Osteoblast (primary cell): ENCODE data around the gene LMTK2. TPM values are rescaled to one million over a fixed set of nuclear protein-coding genes. Genes with fewer than 3 reads are reported as not detected.
A peak's percentile ranks its signal among the peaks of the same experiment; 100 is the strongest.

Source experiments
- DNase-seq: peaks from one replicate; pipeline ENCODE4 v3.0.0; 2011; ENCODE audit warnings: low spot score, mixed read lengths; ENCODE audit not compliant: insufficient read length; ENCODE audit errors: missing footprints
- H2AFZ ChIP-seq: 2 replicates; pipeline ENCODE4 v1.6.0; 2011; ENCODE audit warnings: mild to moderate bottlenecking, low read length
- H3K27ac ChIP-seq: 2 replicates; pipeline ENCODE4 v1.5.1; 2011; ENCODE audit warnings: mild to moderate bottlenecking, low read depth, low read length, moderate library complexity
- H3K27me3 ChIP-seq: 2 replicates; pipeline ENCODE4 v1.6.0; 2012; ENCODE audit warnings: mild to moderate bottlenecking, control low read depth, inconsistent platforms, low read length, moderate library complexity; ENCODE audit not compliant: insufficient read depth
- H3K36me3 ChIP-seq: 2 replicates; pipeline ENCODE4 v1.5.1; 2011; ENCODE audit warnings: mild to moderate bottlenecking, low read length, control low read depth, moderate library complexity; ENCODE audit not compliant: insufficient read depth
- H3K4me1 ChIP-seq: 2 replicates; pipeline ENCODE4 v1.5.1; 2011; ENCODE audit warnings: mild to moderate bottlenecking, low read length, control low read depth, moderate library complexity; ENCODE audit not compliant: insufficient read depth
- H3K4me2 ChIP-seq: 2 replicates; pipeline ENCODE4 v1.6.0; 2011; ENCODE audit warnings: mild to moderate bottlenecking, low read length; ENCODE audit not compliant: insufficient read depth
- H3K4me3 ChIP-seq: fragments of 200-600 bp; sonication (generic); 3 replicates; pipeline ENCODE4 v1.5.1; 2012; ENCODE audit warnings: mild to moderate bottlenecking, low read length, inconsistent platforms; ENCODE audit not compliant: insufficient read depth
- H3K79me2 ChIP-seq: 2 replicates; pipeline ENCODE4 v1.6.0; 2012; ENCODE audit warnings: mild to moderate bottlenecking, low read length, control low read depth, inconsistent platforms; ENCODE audit not compliant: insufficient read depth
- H3K9me3 ChIP-seq: 2 replicates; pipeline ENCODE4 v1.5.1; 2011; ENCODE audit warnings: low read depth, low read length, control low read depth
- H4K20me1 ChIP-seq: 2 replicates; pipeline ENCODE4 v1.6.0; 2012; ENCODE audit warnings: mild to moderate bottlenecking, low read length, control low read depth; ENCODE audit not compliant: insufficient read depth
- total RNA-seq: library from RNA; depleted of rRNA; stranded (reverse); fragments of >200 nt; gene quantifications from 2 replicates; pipeline ENCODE4 v1.2.3, GENCODE V29; 2012
- TF ChIP-seq, protein P1 (sequence below): IDR thresholded peaks from 2 replicates; pipeline ENCODE4 v1.5.1; 2011; ENCODE audit warnings: mild to moderate bottlenecking, low read depth, low read length, moderate library complexity; ENCODE audit errors: extremely low read depth

The LMTK2 gene
- total RNA-seq, 1 donor: 14.1 TPM

GRCh38 chr7:98223898-98224700, 117.4 kb downstream of the LMTK2 start:
- TF ChIP-seq, protein P1, sequence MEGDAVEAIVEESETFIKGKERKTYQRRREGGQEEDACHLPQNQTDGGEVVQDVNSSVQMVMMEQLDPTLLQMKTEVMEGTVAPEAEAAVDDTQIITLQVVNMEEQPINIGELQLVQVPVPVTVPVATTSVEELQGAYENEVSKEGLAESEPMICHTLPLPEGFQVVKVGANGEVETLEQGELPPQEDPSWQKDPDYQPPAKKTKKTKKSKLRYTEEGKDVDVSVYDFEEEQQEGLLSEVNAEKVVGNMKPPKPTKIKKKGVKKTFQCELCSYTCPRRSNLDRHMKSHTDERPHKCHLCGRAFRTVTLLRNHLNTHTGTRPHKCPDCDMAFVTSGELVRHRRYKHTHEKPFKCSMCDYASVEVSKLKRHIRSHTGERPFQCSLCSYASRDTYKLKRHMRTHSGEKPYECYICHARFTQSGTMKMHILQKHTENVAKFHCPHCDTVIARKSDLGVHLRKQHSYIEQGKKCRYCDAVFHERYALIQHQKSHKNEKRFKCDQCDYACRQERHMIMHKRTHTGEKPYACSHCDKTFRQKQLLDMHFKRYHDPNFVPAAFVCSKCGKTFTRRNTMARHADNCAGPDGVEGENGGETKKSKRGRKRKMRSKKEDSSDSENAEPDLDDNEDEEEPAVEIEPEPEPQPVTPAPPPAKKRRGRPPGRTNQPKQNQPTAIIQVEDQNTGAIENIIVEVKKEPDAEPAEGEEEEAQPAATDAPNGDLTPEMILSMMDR: no peak
- Histone ChIP-seq H3K4me2 (no peak overlapping the region), H3K4me3 (no peak overlapping the region)

DNA sequence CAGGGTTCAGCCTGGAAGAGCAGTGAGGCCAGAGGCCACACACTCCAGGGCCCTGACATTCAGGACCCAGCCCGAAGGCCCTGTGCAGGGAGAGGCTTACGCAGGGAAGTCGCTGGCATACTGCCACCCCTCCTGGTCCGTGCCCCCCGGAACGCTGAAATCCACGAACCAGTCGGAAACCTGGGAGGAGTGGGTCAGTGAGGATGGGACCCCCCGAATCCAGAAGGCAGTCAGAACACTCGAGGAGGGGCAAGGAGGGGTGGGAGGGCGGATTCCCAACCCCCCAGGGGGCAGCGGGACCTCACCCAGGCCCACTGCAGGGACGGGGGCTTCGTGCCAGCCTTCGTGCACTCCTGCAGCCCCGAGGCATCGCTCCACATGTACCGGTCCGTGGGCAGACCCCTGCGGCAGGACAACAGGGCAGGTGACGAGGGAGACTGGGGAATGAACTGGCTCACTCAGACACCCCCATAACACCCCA, 118.1 kb downstream of the LMTK2 start:
- Histone ChIP-seq H3K27me3 (no peaks in the 10 kb centered on the region), H4K20me1 (no peaks in the 10 kb centered on the region), H3K4me3 (no peak overlapping the region), H3K9me3 (no peaks in the 10 kb centered on the region), H3K4me2 (no peak overlapping the region), H3K27ac (no peak overlapping the region), H3K79me2 (no peaks in the 10 kb centered on the region), H3K36me3 (peaks cover 18% of the 10 kb centered on the region), H3K4me1 (no peaks in the 10 kb centered on the region), H2AFZ (no peak overlapping the region)
- DNase-seq: no peak
- TF ChIP-seq, protein P1: no peak

More at GRCh38 chr7:98223898-98224700, 117.4 kb downstream of the LMTK2 start:
- H3K36me3 ChIP-seq: peaks cover 15% of the 10 kb centered on the region
- no peaks in the 10 kb centered on the region for H3K4me1 ChIP-seq
- H3K27ac ChIP-seq: no peak overlapping the region
- no peak overlapping the region for H2AFZ ChIP-seq
- no peaks in the 10 kb centered on the region for H3K27me3 ChIP-seq
- H3K79me2 ChIP-seq: no peaks in the 10 kb centered on the region
- peak; percentile 81 for DNase-seq
- H4K20me1 ChIP-seq: no peaks in the 10 kb centered on the region
- H3K9me3 ChIP-seq: no peaks in the 10 kb centered on the region

GRCh38 chr7:98225913-98226614, 119.4 kb downstream of the LMTK2 start:
- Histone ChIP-seq H2AFZ (no peak overlapping the region), H3K4me2 (no peak overlapping the region), H4K20me1 (no peaks in the 10 kb centered on the region), H3K4me3 (no peak overlapping the region), H3K27me3 (no peaks in the 10 kb centered on the region), H3K79me2 (no peaks in the 10 kb centered on the region), H3K27ac (no peak overlapping the region), H3K36me3 (peaks cover 18% of the 10 kb centered on the region), H3K9me3 (no peaks in the 10 kb centered on the region), H3K4me1 (no peaks in the 10 kb centered on the region)
- DNase-seq: no peak
- TF ChIP-seq, protein P1: no peak

DNA sequence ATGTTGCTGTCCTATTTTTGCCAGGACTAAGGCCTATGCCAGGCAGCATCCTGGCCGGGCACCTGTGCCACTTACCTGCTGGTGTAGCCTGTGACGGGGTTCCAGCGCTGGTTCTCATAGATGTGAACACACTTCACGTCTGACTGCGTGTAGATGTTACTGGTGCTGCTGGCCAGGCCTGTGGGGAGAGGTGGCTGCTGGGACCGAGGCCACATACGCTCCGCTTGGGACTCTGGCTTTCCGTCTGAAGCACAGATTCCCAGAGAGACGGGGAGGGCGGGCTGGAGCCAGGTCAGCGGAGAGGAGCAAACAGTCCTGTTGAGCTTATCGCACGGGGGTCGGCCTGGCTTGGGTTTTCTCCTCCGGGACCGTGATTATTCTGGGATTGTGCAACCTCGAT, 121.3 kb downstream of the LMTK2 start:
- Histone ChIP-seq H3K4me3 (no peak overlapping the region), H3K79me2 (no peaks in the 10 kb centered on the region), H3K36me3 (peaks cover 11% of the 10 kb centered on the region), H3K4me1 (no peaks in the 10 kb centered on the region), H3K9me3 (no peaks in the 10 kb centered on the region), H3K27ac (no peak overlapping the region), H4K20me1 (no peaks in the 10 kb centered on the region), H3K4me2 (no peak overlapping the region), H3K27me3 (no peaks in the 10 kb centered on the region), H2AFZ (no peak overlapping the region)
- DNase-seq: peak; percentile 85
- TF ChIP-seq, protein P1: no peak
